CD4-positive, alpha-beta T cell (primary cell): ENCODE results near the gene PAWR. TPM values are rescaled to one million over a fixed set of nuclear protein-coding genes. Genes with fewer than 3 reads are reported as not detected.

Source experiments
- ATAC-seq: fragments of 200-7000 bp; cut with Tn5 transposase; one replicate; pipeline ENCODE4 v1.10.0; 2022; ENCODE audit warnings: mild to moderate bottlenecking; ENCODE audit not compliant: poor library complexity
- CTCF ChIA-PET: fragments of 350-600 bp; sonication (Branson Sonifier 250); formaldehyde crosslinking; loops from one replicate; lab custom pipeline; 2021; ENCODE audit warnings: antibody characterized with exemption, inconsistent platforms; lab: Charles Lee
- POLR2A ChIA-PET: fragments of 350-600 bp; sonication (Branson Sonifier 250); formaldehyde crosslinking; loops from one replicate; lab custom pipeline; 2021; ENCODE audit warnings: antibody characterized with exemption, inconsistent platforms; lab: Charles Lee
- DNase-seq, 14 experiments: peaks; one replicate each; pipeline ENCODE4 v3.0.0-alpha.2; 2013 to 2020; ENCODE audit warnings: mixed read lengths in 2 of 14
- H3K27ac ChIP-seq, 2 donors: one replicate each; pipeline versions ENCODE4 v1.5.1 to v1.7.0; 2013; ENCODE audit warnings: low read length in 2 of 2, low read depth in 1 of 2, mild to moderate bottlenecking in 1 of 2
- H3K27me3 ChIP-seq, 2 experiments: 1 replicate in 1 of 2; 2 replicates in 1 of 2; pipeline versions ENCODE4 v1.6.1 to v1.7.0; 2013; ENCODE audit warnings: low read length in 2 of 2, control low read depth in 1 of 2, mild to moderate bottlenecking in 1 of 2, moderate library complexity in 1 of 2; ENCODE audit not compliant: insufficient read depth in 2 of 2, control insufficient read depth in 1 of 2
- H3K36me3 ChIP-seq: one replicate; pipeline ENCODE4 v1.6.1; 2013; ENCODE audit warnings: low read length, control low read depth; ENCODE audit not compliant: insufficient read depth
- H3K4me1 ChIP-seq: one replicate; pipeline ENCODE4 v1.6.1; 2013; ENCODE audit warnings: low read length, control low read depth; ENCODE audit not compliant: insufficient read depth
- H3K4me3 ChIP-seq: one replicate; pipeline ENCODE4 v1.5.1; 2013; ENCODE audit warnings: mild to moderate bottlenecking, low read length, moderate library complexity
- H3K9me3 ChIP-seq, 2 experiments: 1 replicate in 1 of 2; 2 replicates in 1 of 2; pipeline versions ENCODE4 v1.6.1 to v1.7.0; 2013; ENCODE audit warnings: low read length in 2 of 2, mild to moderate bottlenecking in 2 of 2, control low read depth in 1 of 2, moderate library complexity in 1 of 2; ENCODE audit not compliant: control insufficient read depth in 1 of 2, insufficient read depth in 1 of 2
- H3K27ac Mint-ChIP-seq: one replicate; pipeline ENCODE4 v1.8.0; 2020; ENCODE audit warnings: mixed read lengths
- H3K27me3 Mint-ChIP-seq: one replicate; pipeline ENCODE4 v1.8.0; 2021; ENCODE audit warnings: mixed read lengths
- H3K36me3 Mint-ChIP-seq: one replicate; pipeline ENCODE4 v1.8.0; 2021; ENCODE audit warnings: low read depth, mixed read lengths
- H3K4me1 Mint-ChIP-seq: one replicate; pipeline ENCODE4 v1.8.0; 2021; ENCODE audit warnings: low read depth, mixed read lengths
- H3K4me3 Mint-ChIP-seq: one replicate; pipeline ENCODE4 v1.8.0; 2020; ENCODE audit warnings: mild to moderate bottlenecking, mixed read lengths
- H3K9me3 Mint-ChIP-seq: one replicate; pipeline ENCODE4 v1.8.0; 2020; ENCODE audit warnings: mixed read lengths
- intact Hi-C, 2 experiments: fragments of 100-400 bp; cut with DNase I in 1 of 2; cut with micrococcal nuclease in 1 of 2; formaldehyde crosslinking; loops; one replicate each; pipeline versions ENCODE4 v1.15.1 to v1.9.0; 2023 to 2025; cut with DNase I, micrococcal nuclease
- total RNA-seq, 174 experiments: library from RNA in 2 of 174; stranded (reverse) in 2 of 174; gene quantifications; one replicate each; pipeline ENCODE4 v1.2.3 and lab custom pipeline; 2021 to 2026
- TF ChIP-seq, protein P1 (sequence below): fragments of 200-600 bp; IDR thresholded peaks from one replicate; pipeline ENCODE4 v1.8.0; 2022; ENCODE audit warnings: antibody characterized with exemption, mild to moderate bottlenecking

Gene PAWR
- total RNA-seq, 2 experiments from 2014 or later = 1.6 to 3.2 TPM

- H3K4me1 ChIP-seq = no peaks in the 10 kb centered on the region
- no peaks in the 10 kb centered on the region for H3K36me3 ChIP-seq
- CTCF ChIA-PET = no interaction called here
- Mint-ChIP-seq H3K4me3 (no peak overlapping the region), H3K27me3 (no peaks in the 10 kb centered on the region), H3K27ac (no peak overlapping the region), H3K9me3 (no peaks in the 10 kb centered on the region), H3K36me3 (no peaks in the 10 kb centered on the region), H3K4me1 (no peaks in the 10 kb centered on the region)
- ATAC-seq (no peak), DNase-seq (no peak)
- no peaks in the 10 kb centered on the region for H3K9me3 ChIP-seq
- H3K27me3 ChIP-seq = no peaks in the 10 kb centered on the region
- no peak overlapping the region for H3K4me3 ChIP-seq
- POLR2A ChIA-PET = no interaction called here
- TF ChIP-seq, protein P1, sequence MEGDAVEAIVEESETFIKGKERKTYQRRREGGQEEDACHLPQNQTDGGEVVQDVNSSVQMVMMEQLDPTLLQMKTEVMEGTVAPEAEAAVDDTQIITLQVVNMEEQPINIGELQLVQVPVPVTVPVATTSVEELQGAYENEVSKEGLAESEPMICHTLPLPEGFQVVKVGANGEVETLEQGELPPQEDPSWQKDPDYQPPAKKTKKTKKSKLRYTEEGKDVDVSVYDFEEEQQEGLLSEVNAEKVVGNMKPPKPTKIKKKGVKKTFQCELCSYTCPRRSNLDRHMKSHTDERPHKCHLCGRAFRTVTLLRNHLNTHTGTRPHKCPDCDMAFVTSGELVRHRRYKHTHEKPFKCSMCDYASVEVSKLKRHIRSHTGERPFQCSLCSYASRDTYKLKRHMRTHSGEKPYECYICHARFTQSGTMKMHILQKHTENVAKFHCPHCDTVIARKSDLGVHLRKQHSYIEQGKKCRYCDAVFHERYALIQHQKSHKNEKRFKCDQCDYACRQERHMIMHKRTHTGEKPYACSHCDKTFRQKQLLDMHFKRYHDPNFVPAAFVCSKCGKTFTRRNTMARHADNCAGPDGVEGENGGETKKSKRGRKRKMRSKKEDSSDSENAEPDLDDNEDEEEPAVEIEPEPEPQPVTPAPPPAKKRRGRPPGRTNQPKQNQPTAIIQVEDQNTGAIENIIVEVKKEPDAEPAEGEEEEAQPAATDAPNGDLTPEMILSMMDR = no peak
- intact Hi-C loops = no loop called here
- H3K27ac ChIP-seq = no peak overlapping the region
These were observed 71.8 kb downstream of the PAWR start for GRCh38 chr12:79618848-79619404.

- Mint-ChIP-seq H3K36me3 (no peaks in the 10 kb centered on the region), H3K27ac (no peak overlapping the region), H3K9me3 (no peaks in the 10 kb centered on the region), H3K4me1 (no peaks in the 10 kb centered on the region), H3K27me3 (no peaks in the 10 kb centered on the region), H3K4me3 (no peak overlapping the region)
- H3K27ac ChIP-seq = no peak overlapping the region
- no peak overlapping the region for H3K4me3 ChIP-seq
- ChIA-PET POLR2A (no interaction called here), CTCF (no interaction called here)
- no peaks in the 10 kb centered on the region for H3K4me1 ChIP-seq
- ATAC-seq (no peak), DNase-seq (no peak)
- no peaks in the 10 kb centered on the region for H3K9me3 ChIP-seq
- intact Hi-C loops = no loop called here
- H3K27me3 ChIP-seq = no peaks in the 10 kb centered on the region
- TF ChIP-seq, protein P1 = no peak
- no peaks in the 10 kb centered on the region for H3K36me3 ChIP-seq
These were observed 73.1 kb downstream of the PAWR start for GRCh38 chr12:79617696-79618095.

DNA sequence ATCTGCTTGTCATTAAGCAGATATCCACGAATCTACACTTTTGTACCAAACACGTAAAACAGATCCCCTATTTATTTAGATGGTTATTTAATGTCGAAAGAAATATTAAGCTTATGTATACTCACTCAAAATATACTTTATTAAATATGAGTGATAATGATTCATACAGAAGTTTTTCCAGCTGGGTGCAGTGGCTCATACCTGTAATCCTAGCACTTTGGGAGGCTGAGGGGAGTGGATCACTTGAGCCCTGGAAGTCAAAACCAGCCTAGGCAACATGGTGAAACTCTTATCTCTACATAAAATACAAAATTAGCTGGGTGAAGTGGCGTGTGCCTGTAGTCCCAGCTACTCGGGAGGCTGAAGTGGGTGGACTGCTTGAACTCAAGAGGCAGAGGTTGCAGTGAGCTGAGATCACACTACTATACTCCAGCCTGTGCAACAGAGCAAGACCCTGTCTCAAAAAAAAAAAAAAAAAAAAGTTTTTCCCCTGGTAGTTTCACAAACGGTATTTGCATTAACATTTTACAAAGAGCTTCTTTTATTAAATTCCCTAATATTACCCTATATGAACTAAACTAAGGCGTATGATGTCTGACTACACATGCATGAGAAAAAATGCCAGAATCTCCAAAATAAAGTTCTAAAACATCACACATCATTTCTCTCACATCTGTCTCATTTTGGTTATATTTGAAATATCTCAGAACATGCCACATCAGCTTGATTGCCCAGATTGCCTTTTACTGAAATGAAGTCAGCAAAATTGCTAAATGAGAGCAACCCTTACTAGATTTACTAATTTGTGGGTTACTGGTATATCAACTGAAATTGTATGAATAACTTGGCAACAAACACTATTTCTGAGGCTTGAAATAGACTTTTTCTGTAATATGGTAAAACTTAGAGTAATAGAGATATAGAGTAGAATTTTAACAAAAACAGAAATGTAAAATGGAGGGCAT is 74.9 kb downstream of the PAWR start:
- no peaks in the 10 kb centered on the region for H3K9me3 ChIP-seq
- ChIA-PET POLR2A (no interaction called here), CTCF (interaction anchor here (1.2 kb wide), 2 partner anchors 21 to 198 kb away, joined by 3 to 4 read pairs; no protein-coding TSS in a partner anchor)
- H3K27ac ChIP-seq = no peak overlapping the region
- TF ChIP-seq, protein P1 = no peak
- no peaks in the 10 kb centered on the region for H3K27me3 ChIP-seq
- Mint-ChIP-seq H3K27me3 (no peaks in the 10 kb centered on the region), H3K9me3 (no peaks in the 10 kb centered on the region), H3K4me3 (no peak overlapping the region), H3K36me3 (no peaks in the 10 kb centered on the region), H3K27ac (no peak overlapping the region), H3K4me1 (no peaks in the 10 kb centered on the region)
- DNase-seq = no peak
- ATAC-seq = no peak
- no peaks in the 10 kb centered on the region for H3K4me1 ChIP-seq
- no peak overlapping the region for H3K4me3 ChIP-seq
- H3K36me3 ChIP-seq = no peaks in the 10 kb centered on the region
- intact Hi-C loops = no loop called here
